ENCODE results near the gene FOSL1. TPM values are rescaled to one million over a fixed set of nuclear protein-coding genes. Genes with fewer than 3 reads are reported as not detected.

The FOSL1 gene
- total RNA-seq, 2 donors from 2014 or later, result 4.9 to 6.8 TPM

DNA sequence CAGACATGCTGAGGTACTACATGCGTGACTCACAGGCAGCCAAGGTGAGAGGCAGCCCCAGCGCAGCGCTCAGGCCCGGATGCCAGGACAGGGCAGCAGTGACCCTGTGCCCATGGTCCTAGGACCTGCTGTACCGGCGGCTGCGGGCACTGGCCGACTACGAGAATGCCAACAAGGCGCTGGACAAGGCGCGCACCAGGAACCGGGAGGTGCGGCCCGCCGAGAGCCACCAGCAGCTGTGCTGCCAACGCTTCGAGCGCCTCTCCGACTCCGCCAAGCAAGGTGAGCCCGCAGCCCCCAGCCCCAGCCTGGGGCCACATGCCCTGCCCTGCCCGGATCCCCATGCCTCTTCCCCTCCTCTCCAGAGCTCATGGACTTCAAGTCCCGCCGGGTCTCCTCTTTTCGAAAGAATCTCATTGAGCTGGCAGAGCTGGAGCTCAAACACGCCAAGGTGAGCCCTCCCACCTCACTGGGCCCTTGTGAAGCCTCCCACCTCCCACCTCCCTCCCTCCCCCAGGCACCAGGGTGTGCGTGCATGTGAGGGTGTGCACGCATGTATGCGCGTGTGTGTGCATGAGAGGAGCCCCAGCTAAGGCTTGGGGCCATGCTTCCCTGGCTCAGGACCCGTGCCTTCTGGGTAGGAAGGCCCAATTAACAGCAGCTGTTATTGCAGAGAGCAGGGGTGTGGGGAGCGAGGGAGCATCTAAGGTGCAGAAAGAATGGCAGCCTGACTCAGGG, 47.5 kb downstream of the FOSL1 start:
- TF ChIP-seq, protein P1, sequence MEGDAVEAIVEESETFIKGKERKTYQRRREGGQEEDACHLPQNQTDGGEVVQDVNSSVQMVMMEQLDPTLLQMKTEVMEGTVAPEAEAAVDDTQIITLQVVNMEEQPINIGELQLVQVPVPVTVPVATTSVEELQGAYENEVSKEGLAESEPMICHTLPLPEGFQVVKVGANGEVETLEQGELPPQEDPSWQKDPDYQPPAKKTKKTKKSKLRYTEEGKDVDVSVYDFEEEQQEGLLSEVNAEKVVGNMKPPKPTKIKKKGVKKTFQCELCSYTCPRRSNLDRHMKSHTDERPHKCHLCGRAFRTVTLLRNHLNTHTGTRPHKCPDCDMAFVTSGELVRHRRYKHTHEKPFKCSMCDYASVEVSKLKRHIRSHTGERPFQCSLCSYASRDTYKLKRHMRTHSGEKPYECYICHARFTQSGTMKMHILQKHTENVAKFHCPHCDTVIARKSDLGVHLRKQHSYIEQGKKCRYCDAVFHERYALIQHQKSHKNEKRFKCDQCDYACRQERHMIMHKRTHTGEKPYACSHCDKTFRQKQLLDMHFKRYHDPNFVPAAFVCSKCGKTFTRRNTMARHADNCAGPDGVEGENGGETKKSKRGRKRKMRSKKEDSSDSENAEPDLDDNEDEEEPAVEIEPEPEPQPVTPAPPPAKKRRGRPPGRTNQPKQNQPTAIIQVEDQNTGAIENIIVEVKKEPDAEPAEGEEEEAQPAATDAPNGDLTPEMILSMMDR (IDR thresholded peaks at IDR 0.05), result no peak
- H3K27ac ChIP-seq, result no peak overlapping the region
- peaks cover 53% of the 10 kb centered on the region for H3K36me3 ChIP-seq
- H3K27me3 ChIP-seq, result no peaks in the 10 kb centered on the region
- peaks cover 0 to 20% of the 10 kb centered on the region in 2 donors for H3K4me1 ChIP-seq
- H3K9me3 ChIP-seq, result peaks cover 0 to 7% of the 10 kb centered on the region in 2 donors
- H3K4me3 ChIP-seq, result no peak overlapping the region
- no peak for DNase-seq (ENCODE audit: low spot score)

DNA sequence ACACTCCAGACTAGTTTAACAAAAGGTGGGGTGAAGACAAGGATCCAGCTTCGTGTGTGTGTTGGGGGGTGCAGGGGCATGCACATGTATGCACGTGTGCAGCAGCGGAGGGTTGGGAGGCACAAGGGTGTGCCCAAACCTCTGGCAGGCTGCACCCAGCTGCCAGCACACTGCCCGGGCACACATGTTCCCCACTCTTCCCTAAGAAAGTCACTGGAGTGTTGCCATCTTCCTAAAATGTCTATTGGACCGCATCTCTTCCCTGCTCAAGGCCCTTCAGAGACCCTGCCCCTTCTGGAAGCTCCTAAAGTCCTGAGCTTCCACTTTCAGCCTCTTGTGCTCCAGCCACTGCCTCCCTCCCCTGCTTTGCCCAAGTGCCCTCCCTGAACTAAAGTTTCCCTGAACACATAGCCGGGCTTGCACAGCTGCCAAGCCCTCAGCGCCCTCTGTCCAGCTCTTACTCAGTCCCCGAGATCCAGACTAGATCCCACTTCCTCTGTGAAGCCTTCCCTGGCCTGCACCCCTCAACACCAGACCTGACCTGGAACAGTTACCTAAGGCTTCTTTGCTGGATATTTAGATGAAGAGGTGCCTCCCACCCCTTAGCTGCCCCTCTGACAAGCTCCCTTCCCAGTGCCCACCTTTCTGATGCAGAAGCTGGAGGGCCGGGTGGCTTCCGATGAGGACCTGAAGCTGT, 48.2 kb downstream of the FOSL1 start:
- Histone ChIP-seq H3K36me3 (peaks cover 53% of the 10 kb centered on the region), H3K9me3 (peaks cover 0 to 7% of the 10 kb centered on the region in 2 donors), H3K27me3 (no peaks in the 10 kb centered on the region), H3K4me3 (no peak overlapping the region), H3K27ac (no peak overlapping the region), H3K4me1 (peaks cover 0 to 20% of the 10 kb centered on the region in 2 donors)
- TF ChIP-seq, protein P1 (IDR thresholded peaks at IDR 0.05), result no peak
- no peak for DNase-seq (ENCODE audit: low spot score)

DNA sequence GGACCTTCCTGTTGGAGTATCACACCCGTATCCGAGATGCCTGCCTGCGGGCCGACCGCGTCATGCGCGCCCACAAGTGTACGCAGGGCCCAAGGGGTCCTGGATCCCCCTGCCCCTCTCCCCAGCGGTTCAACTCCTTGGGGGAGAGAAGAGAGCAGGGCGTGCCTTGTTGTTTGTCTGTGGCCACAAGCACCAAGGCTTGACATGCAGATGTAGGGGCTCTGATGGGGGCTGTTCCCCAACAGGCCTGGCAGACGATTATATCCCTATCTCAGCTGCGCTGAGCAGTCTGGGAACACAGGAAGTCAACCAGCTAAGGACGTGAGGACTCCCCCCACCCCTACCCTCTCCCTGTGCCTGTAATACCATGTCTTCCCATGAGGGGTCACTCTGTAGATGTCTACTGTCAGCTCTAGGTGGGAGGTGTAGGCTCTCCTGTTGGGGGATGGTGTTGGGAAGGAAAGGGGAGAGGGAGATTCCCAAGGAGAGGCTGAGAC, 49.1 kb downstream of the FOSL1 start:
- Histone ChIP-seq H3K27ac (no peak overlapping the region), H3K27me3 (no peaks in the 10 kb centered on the region), H3K9me3 (peaks cover 0 to 7% of the 10 kb centered on the region in 2 donors), H3K4me3 (no peak overlapping the region), H3K36me3 (peaks cover 53% of the 10 kb centered on the region), H3K4me1 (peaks cover 0 to 12% of the 10 kb centered on the region in 2 donors)
- DNase-seq (ENCODE audit: low spot score), result no peak
- TF ChIP-seq, protein P1 (IDR thresholded peaks at IDR 0.05), result no peak

DNA sequence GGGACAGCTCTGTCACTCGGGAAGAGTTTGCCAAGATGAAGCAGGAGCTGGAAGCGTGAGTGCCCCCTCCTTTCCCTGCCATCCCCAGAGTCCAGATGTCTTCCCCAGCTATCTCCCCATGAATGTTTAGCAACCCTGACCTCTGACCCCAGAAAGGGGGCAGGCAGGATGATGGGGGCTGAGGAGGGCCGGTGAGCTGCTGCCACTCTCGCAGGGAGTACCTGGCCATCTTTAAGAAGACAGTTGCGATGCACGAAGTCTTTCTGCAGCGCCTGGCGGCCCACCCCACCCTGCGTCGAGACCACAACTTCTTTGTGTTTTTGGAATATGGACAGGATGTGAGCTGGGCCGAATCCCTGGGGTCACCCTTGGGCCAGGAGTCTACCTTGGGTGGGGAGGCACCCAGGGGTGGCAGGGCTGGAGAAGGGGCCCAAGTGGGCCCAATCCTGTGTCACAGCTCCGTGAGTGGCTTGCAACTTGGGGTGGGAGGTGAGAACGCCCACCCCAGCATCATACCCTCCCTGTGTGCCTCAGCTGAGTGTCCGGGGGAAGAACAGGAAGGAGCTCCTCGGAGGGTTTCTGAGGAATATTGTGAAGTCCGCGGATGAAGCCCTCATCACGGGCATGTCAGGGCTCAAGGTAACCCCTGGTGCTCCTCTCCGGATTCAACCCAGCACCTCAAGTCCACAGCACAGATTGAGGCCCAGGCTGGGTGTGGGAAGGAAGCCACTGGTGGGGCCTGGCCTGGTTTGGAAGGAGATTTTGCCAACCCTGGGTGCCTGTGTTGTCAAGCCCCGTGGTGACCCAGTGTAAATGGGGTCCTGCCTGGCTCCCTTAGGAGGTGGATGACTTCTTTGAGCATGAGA, 49.7 kb downstream of the FOSL1 start:
- no peak overlapping the region for H3K27ac ChIP-seq
- H3K4me1 ChIP-seq, result peaks cover 0 to 5% of the 10 kb centered on the region in 2 donors
- H3K27me3 ChIP-seq, result no peaks in the 10 kb centered on the region
- peaks cover 0 to 7% of the 10 kb centered on the region in 2 donors for H3K9me3 ChIP-seq
- TF ChIP-seq, protein P1 (IDR thresholded peaks at IDR 0.05), result no peak
- H3K4me3 ChIP-seq, result no peak overlapping the region
- no peak for DNase-seq (ENCODE audit: low spot score)
- peaks cover 46% of the 10 kb centered on the region for H3K36me3 ChIP-seq

DNA sequence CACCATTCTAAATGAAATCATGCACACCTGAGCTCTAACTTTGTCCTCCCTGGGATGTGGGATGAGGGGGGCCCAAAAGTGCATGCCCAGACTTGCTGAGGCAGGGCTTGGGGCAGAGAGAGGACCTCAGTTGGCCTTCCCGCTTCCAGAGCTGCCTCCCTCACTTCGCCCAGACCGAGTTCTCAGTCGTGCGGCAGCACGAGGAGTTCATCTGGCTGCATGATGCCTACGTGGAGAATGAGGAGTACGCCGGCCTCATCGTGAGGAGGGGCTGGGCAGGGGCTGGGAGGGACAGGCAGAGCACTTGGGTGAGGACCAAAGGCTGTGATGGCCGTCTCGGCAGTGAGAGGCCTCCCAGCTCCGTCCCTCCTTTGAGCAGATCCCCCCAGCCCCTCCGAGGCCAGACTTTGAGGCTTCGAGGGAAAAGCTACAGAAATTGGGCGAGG, 50.4 kb downstream of the FOSL1 start:
- no peak overlapping the region for H3K27ac ChIP-seq
- TF ChIP-seq, protein P1 (IDR thresholded peaks at IDR 0.05), result no peak
- H3K4me3 ChIP-seq, result no peak overlapping the region
- H3K27me3 ChIP-seq, result no peaks in the 10 kb centered on the region
- H3K36me3 ChIP-seq, result peaks cover 39% of the 10 kb centered on the region
- no peaks in the 10 kb centered on the region for H3K4me1 ChIP-seq
- H3K9me3 ChIP-seq, result peaks cover 0 to 7% of the 10 kb centered on the region in 2 donors
- DNase-seq (ENCODE audit: low spot score), result no peak
